Measurements from ENCODE around the gene VCAM1. TPM values are rescaled to one million over a fixed set of nuclear protein-coding genes. Genes with fewer than 3 reads are reported as not detected.

The VCAM1 gene
- total RNA-seq, 2 experiments from 2014 or later: 0.83 to 1.1 TPM

- Mint-ChIP-seq H3K9me3 (no peaks in the 10 kb centered on the region), H3K27ac (no peak overlapping the region), H3K27me3 (peaks cover 1% of the 10 kb centered on the region), H3K36me3 (ENCODE audit: low read depth) (no peaks in the 10 kb centered on the region), H3K4me3 (no peak overlapping the region), H3K4me1 (ENCODE audit: low read depth) (no peaks in the 10 kb centered on the region)
- TF ChIP-seq, protein P1, sequence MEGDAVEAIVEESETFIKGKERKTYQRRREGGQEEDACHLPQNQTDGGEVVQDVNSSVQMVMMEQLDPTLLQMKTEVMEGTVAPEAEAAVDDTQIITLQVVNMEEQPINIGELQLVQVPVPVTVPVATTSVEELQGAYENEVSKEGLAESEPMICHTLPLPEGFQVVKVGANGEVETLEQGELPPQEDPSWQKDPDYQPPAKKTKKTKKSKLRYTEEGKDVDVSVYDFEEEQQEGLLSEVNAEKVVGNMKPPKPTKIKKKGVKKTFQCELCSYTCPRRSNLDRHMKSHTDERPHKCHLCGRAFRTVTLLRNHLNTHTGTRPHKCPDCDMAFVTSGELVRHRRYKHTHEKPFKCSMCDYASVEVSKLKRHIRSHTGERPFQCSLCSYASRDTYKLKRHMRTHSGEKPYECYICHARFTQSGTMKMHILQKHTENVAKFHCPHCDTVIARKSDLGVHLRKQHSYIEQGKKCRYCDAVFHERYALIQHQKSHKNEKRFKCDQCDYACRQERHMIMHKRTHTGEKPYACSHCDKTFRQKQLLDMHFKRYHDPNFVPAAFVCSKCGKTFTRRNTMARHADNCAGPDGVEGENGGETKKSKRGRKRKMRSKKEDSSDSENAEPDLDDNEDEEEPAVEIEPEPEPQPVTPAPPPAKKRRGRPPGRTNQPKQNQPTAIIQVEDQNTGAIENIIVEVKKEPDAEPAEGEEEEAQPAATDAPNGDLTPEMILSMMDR (IDR thresholded peaks at IDR 0.05): no peak
- POLR2A ChIA-PET: no interaction called here
- DNase-seq: no peak
- CTCF ChIA-PET: no interaction called here
- intact Hi-C loops (cut with micrococcal nuclease): no loop called here
- no peak for ATAC-seq
Measured at GRCh38 chr1:100769323-100769722, 49.8 kb downstream of the VCAM1 start.

- Mint-ChIP-seq H3K36me3 (ENCODE audit: low read depth) (no peaks in the 10 kb centered on the region), H3K9me3 (no peaks in the 10 kb centered on the region), H3K27me3 (peaks cover 1% of the 10 kb centered on the region), H3K4me1 (ENCODE audit: low read depth) (no peaks in the 10 kb centered on the region), H3K27ac (no peak overlapping the region), H3K4me3 (no peak overlapping the region)
- intact Hi-C loops (cut with micrococcal nuclease): no loop called here
- TF ChIP-seq, protein P1 (IDR thresholded peaks at IDR 0.05): no peak
- DNase-seq: no peak
- POLR2A ChIA-PET: no interaction called here
- ATAC-seq: no peak
- CTCF ChIA-PET: interaction anchor here (0.9 kb wide), 1 partner anchor 306 kb away, joined by 3 read pairs; no protein-coding TSS in a partner anchor
Measured at GRCh38 chr1:100769906-100770646, 50.5 kb downstream of the VCAM1 start.

- Mint-ChIP-seq H3K4me1 (ENCODE audit: low read depth) (no peaks in the 10 kb centered on the region), H3K27ac (no peak overlapping the region), H3K27me3 (peaks cover 1% of the 10 kb centered on the region), H3K36me3 (ENCODE audit: low read depth) (no peaks in the 10 kb centered on the region), H3K4me3 (no peak overlapping the region), H3K9me3 (no peaks in the 10 kb centered on the region)
- TF ChIP-seq, protein P1 (IDR thresholded peaks at IDR 0.05): no peak
- ChIA-PET POLR2A (no interaction called here), CTCF (no interaction called here)
- DNase-seq (no peak), ATAC-seq (no peak)
- intact Hi-C loops (cut with micrococcal nuclease): no loop called here
Measured at GRCh38 chr1:100773444-100773843, 53.9 kb downstream of the VCAM1 start.

GRCh38 chr1:100774370-100774769 is 54.8 kb downstream of the VCAM1 start:
- ChIA-PET POLR2A (no interaction called here), CTCF (no interaction called here)
- TF ChIP-seq, protein P1 (IDR thresholded peaks at IDR 0.05): no peak
- Mint-ChIP-seq H3K36me3 (ENCODE audit: low read depth) (no peaks in the 10 kb centered on the region), H3K27ac (no peak overlapping the region), H3K27me3 (peaks cover 4% of the 10 kb centered on the region), H3K9me3 (no peaks in the 10 kb centered on the region), H3K4me1 (ENCODE audit: low read depth) (no peaks in the 10 kb centered on the region), H3K4me3 (no peak overlapping the region)
- intact Hi-C loops (cut with micrococcal nuclease): no loop called here
- ATAC-seq (no peak), DNase-seq (no peak)

DNA sequence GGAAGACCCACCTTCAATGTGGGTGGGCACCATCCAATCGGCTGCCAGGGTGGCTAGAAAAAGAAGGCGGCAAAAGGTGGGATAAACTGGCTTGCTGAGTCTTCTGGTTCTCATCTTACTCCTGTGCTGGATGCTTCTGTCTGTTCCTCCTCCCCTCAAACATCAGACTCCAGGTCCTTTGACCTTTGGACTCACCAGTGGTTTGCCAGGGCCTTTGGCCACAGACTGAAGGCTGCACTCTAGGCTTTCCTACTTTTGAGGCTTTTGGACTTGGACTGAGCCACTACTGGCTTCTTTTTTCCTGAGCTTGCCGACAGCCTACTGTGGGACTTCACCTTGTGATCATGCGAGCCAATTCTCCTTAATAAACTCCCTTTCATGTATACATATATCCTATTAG is 55.9 kb downstream of the VCAM1 start:
- no peak overlapping the region for H3K27ac Mint-ChIP-seq
- H3K4me1 Mint-ChIP-seq (ENCODE audit: low read depth): no peaks in the 10 kb centered on the region
- intact Hi-C loops (cut with micrococcal nuclease): no loop called here
- ATAC-seq (no peak), DNase-seq (no peak)
- CTCF ChIA-PET: no interaction called here
- POLR2A ChIA-PET: no interaction called here
- TF ChIP-seq, protein P1 (IDR thresholded peaks at IDR 0.05): no peak
- no peaks in the 10 kb centered on the region for H3K36me3 Mint-ChIP-seq (ENCODE audit: low read depth)
- no peaks in the 10 kb centered on the region for H3K9me3 Mint-ChIP-seq
- H3K4me3 Mint-ChIP-seq: no peak overlapping the region
- H3K27me3 Mint-ChIP-seq: peaks cover 3% of the 10 kb centered on the region

All from activated CD8-positive, alpha-beta T cell treated with anti-CD3 and anti-CD28 coated beads for 36 hours (primary cell).